ENCODE measurements around the gene CTTNBP2NL.

DNA sequence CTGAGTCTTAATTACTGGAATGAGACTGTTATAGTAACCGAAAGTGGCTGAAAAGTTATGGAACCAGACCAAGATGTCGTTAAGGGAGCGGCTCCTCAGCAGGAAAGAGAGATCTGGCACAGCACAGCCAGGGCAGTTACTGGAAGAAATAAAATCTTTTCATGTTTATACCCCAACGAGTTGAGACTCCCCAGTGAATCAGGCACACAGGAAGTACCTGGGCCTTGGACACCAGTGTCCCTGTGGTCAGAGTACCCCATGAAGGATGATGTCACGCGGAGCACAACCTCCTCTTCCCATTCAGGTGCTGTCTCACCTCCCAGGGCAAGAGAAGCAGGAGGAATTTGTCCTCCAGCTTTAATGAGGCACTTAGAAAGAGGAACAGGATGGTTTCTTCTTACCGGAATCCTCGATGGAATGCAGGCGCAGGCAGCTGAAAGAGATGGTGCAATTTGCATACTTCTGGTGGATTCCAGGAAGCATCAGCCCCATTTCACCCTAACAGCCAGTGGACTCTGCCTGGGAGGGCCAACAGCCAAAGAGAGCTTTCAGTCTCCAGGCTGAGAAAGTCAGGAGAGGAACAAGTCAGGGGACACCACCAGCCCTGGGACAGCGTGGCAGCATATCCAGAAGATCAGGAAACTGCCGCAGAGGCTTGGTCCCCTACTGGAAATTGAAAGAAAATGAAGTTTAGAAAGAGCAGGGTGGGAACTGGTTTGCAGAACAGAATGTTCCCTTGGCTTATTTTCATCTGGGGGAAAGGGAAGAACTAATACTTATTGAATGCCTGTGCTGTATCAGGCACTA lies 35.9 kb upstream of the CTTNBP2NL start:
- TF ChIP-seq ZNF777 (tag by site-specific recombination; IDR thresholded peaks at IDR 0.05; ENCODE audit: borderline replicate concordance): no peak
- no peak for TF ChIP-seq ZNF138 (tag by site-specific recombination; IDR thresholded peaks at IDR 0.05; ENCODE audit: borderline replicate concordance)
- TF ChIP-seq, protein P1, sequence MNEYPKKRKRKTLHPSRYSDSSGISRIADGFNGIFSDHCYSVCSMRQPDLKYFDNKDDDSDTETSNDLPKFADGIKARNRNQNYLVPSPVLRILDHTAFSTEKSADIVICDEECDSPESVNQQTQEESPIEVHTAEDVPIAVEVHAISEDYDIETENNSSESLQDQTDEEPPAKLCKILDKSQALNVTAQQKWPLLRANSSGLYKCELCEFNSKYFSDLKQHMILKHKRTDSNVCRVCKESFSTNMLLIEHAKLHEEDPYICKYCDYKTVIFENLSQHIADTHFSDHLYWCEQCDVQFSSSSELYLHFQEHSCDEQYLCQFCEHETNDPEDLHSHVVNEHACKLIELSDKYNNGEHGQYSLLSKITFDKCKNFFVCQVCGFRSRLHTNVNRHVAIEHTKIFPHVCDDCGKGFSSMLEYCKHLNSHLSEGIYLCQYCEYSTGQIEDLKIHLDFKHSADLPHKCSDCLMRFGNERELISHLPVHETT (tag by site-specific recombination; IDR thresholded peaks at IDR 0.05): no peak
- TF ChIP-seq ZBTB20 (tag by site-specific recombination; IDR thresholded peaks at IDR 0.05): no peak
- TF ChIP-seq, protein P2, sequence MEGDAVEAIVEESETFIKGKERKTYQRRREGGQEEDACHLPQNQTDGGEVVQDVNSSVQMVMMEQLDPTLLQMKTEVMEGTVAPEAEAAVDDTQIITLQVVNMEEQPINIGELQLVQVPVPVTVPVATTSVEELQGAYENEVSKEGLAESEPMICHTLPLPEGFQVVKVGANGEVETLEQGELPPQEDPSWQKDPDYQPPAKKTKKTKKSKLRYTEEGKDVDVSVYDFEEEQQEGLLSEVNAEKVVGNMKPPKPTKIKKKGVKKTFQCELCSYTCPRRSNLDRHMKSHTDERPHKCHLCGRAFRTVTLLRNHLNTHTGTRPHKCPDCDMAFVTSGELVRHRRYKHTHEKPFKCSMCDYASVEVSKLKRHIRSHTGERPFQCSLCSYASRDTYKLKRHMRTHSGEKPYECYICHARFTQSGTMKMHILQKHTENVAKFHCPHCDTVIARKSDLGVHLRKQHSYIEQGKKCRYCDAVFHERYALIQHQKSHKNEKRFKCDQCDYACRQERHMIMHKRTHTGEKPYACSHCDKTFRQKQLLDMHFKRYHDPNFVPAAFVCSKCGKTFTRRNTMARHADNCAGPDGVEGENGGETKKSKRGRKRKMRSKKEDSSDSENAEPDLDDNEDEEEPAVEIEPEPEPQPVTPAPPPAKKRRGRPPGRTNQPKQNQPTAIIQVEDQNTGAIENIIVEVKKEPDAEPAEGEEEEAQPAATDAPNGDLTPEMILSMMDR (tag by site-specific recombination; IDR thresholded peaks at IDR 0.05): no peak
- TF ChIP-seq ZNF792 (tag by site-specific recombination; IDR thresholded peaks at IDR 0.05): no peak
- TF ChIP-seq ZNF626 (tag by site-specific recombination; IDR thresholded peaks at IDR 0.05): no peak

Measured in HEK293 (cell line).